ENCODE data around the gene SNX6.
"Not testable (repeated sequence)": the region's sequence is repeated elsewhere in the genome, so short reads cannot be mapped to it uniquely, and the experiment has no call there.

The SNX6 gene

DNA sequence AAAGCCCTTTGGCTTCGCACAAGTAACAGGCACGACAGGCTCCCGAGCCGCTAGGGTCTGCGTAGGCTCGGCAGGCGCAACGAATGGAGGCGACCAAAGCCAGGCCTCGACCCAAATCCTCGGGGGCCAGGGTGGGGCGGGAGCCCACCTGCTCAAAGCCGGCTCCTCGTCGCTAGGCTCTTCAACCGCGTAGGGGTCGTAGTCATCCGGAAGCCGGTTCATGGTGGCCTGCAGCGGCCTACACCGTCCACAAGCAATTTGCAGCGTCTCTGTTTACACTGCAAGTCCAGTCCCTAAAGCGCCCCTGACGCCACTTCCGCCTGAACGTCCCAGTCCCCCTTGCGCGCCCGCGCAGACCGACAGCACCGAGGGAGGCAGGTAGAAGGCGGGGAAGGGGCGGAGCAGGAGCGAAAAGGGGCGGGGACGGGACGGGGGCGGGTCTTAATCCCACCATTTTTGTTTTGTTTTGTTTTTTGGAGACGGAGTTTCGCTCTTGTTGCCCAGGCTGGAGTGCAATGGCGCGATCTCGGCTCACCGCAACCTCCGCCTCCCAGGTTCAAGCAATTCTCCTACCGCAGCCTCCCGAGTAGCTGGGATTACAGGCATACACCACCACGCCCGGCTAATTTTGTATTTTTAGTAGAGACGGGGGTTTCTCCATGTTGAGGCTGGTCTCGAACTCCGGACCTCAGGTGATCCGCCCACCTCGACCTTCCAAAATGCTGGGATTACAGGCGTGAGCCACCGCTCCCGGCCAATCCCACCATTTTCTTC, 90.4 kb downstream of the SNX6 start, which contains the start of gene EAPP:
TSS of gene EAPP (minus strand) at position 295 of the 774 bp plus-strand sequence. CDS start at position 222, 73 bp downstream.
- Histone ChIP-seq H3K4me3 (ENCODE audit: low read length) (peak within 1 kb of the TSS; percentile 81), H3K9me3 (ENCODE audit: insufficient read depth, low read depth, low read length) (no peaks in the 10 kb centered on the region), H3K4me1 (ENCODE audit: insufficient read depth, low read length) (no peaks in the 10 kb centered on the region), H3K27me3 (ENCODE audit: insufficient read depth, low read length) (no peaks in the 10 kb centered on the region), H3K36me3 (ENCODE audit: insufficient read depth, low read length) (peaks cover 15% of the 10 kb centered on the region), H3K9ac (ENCODE audit: low read depth, low read length) (peak within 1 kb of the TSS; percentile 91), H3K27ac (ENCODE audit: low read depth, low read length) (peak within 1 kb of the TSS; percentile 94)
- WGBS, result 5% methylated on average over 57 of the region's 59 CpGs

- no peaks in the 10 kb centered on the region for H3K27me3 ChIP-seq (ENCODE audit: insufficient read depth, low read length)
- 4% methylated on average over 14 of the region's 15 CpGs for WGBS
- H3K4me3 ChIP-seq (ENCODE audit: low read length), result peak overlapping the region; percentile 81
- peaks cover 20% of the 10 kb centered on the region for H3K36me3 ChIP-seq (ENCODE audit: insufficient read depth, low read length)
- peak overlapping the region; percentile 91 for H3K9ac ChIP-seq (ENCODE audit: low read depth, low read length)
- no peaks in the 10 kb centered on the region for H3K4me1 ChIP-seq (ENCODE audit: insufficient read depth, low read length)
- H3K9me3 ChIP-seq (ENCODE audit: insufficient read depth, low read depth, low read length), result no peaks in the 10 kb centered on the region
- peak overlapping the region; percentile 94 for H3K27ac ChIP-seq (ENCODE audit: low read depth, low read length)
Observed at GRCh38 chr14:34538871-34539406, 91.0 kb downstream of the SNX6 start.

DNA sequence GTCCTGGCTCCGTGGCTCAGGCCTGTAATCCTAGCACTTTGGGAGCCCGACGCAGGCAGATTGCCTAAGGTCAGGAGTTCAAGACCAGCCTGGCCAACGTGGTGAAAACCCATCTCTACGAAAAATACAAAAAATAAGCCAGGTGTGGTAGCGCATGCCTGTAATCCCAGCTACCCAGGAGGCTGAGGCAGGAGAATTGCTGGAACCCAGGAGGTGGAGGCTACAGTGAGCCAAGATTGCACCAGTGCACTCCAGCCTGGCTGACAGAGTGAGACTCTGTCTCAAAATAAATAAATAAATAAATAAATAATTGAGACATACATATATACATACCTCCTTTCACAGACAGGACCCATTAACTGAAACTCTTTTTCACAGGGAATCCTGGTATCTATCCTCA, 91.9 kb downstream of the SNX6 start:
- H3K9me3 ChIP-seq (ENCODE audit: insufficient read depth, low read depth, low read length); H3K4me1 ChIP-seq (ENCODE audit: insufficient read depth, low read length); H3K27me3 ChIP-seq (ENCODE audit: insufficient read depth, low read length); H3K27ac ChIP-seq (ENCODE audit: low read depth, low read length): not testable (repeated sequence)
- peak overlapping the region; percentile 81 for H3K4me3 ChIP-seq (ENCODE audit: low read length)
- peak overlapping the region; percentile 91; the same call in 1 of the 2 replicates for H3K9ac ChIP-seq (ENCODE audit: low read depth, low read length)
- 92% methylated on average over 6 of the region's 6 CpGs for WGBS
- H3K36me3 ChIP-seq (ENCODE audit: insufficient read depth, low read length), result peaks cover 29% of the 10 kb centered on the region

GRCh38 chr14:34537677-34538009, 92.3 kb downstream of the SNX6 start:
- no peaks in the 10 kb centered on the region for H3K4me1 ChIP-seq (ENCODE audit: insufficient read depth, low read length)
- no peaks in the 10 kb centered on the region for H3K9me3 ChIP-seq (ENCODE audit: insufficient read depth, low read depth, low read length)
- no peak overlapping the region for H3K9ac ChIP-seq (ENCODE audit: low read depth, low read length)
- H3K4me3 ChIP-seq (ENCODE audit: low read length), result no peak overlapping the region
- no peak overlapping the region for H3K27ac ChIP-seq (ENCODE audit: low read depth, low read length)
- no peaks in the 10 kb centered on the region for H3K27me3 ChIP-seq (ENCODE audit: insufficient read depth, low read length)
- WGBS, result 92% methylated on average over 3 of the region's 4 CpGs
- H3K36me3 ChIP-seq (ENCODE audit: insufficient read depth, low read length), result peaks cover 32% of the 10 kb centered on the region

- Histone ChIP-seq H3K9ac (ENCODE audit: low read depth, low read length) (no peak overlapping the region), H3K4me3 (ENCODE audit: low read length) (no peak overlapping the region), H3K27me3 (ENCODE audit: insufficient read depth, low read length) (no peaks in the 10 kb centered on the region), H3K36me3 (ENCODE audit: insufficient read depth, low read length) (peaks cover 37% of the 10 kb centered on the region), H3K9me3 (ENCODE audit: insufficient read depth, low read depth, low read length) (no peaks in the 10 kb centered on the region), H3K27ac (ENCODE audit: low read depth, low read length) (no peak overlapping the region), H3K4me1 (ENCODE audit: insufficient read depth, low read length) (no peaks in the 10 kb centered on the region)
- 91% methylated on average over 3 of the region's 4 CpGs for WGBS
Observed at GRCh38 chr14:34536951-34537676, 92.8 kb downstream of the SNX6 start.

GRCh38 chr14:34527591-34527990, 102.4 kb downstream of the SNX6 start:
- Histone ChIP-seq H3K4me3 (ENCODE audit: low read length) (no peak overlapping the region), H3K4me1 (ENCODE audit: insufficient read depth, low read length) (no peaks in the 10 kb centered on the region), H3K27ac (ENCODE audit: low read depth, low read length) (no peak overlapping the region), H3K36me3 (ENCODE audit: insufficient read depth, low read length) (peaks cover 84% of the 10 kb centered on the region), H3K27me3 (ENCODE audit: insufficient read depth, low read length) (no peaks in the 10 kb centered on the region), H3K9me3 (ENCODE audit: insufficient read depth, low read depth, low read length) (no peaks in the 10 kb centered on the region), H3K9ac (ENCODE audit: low read depth, low read length) (no peak overlapping the region)
- WGBS, result 97% methylated on average over 1 of the region's 1 CpG

DNA sequence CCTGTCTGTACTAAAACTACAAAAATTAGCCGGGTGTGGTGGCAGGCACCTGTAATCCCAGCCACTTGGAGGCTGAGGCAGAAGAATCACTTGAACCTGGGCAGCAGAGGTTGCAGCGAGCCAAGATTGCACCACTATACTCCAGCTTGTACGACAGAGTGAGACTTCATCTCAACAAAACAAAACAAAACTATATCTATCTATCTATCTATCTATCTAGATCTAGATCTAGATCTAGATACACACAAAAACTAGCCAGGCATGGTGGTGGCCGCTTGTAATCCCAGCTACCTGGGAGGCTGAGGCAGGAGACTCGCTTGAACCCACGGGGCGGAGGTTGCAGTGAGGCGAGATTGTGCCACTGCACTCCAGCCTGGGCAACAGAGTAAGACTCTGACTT, 105.7 kb downstream of the SNX6 start:
- WGBS, result 95% methylated on average over 8 of the region's 8 CpGs
- H3K4me1 ChIP-seq (ENCODE audit: insufficient read depth, low read length); H3K9ac ChIP-seq (ENCODE audit: low read depth, low read length); H3K4me3 ChIP-seq (ENCODE audit: low read length); H3K9me3 ChIP-seq (ENCODE audit: insufficient read depth, low read depth, low read length); H3K27me3 ChIP-seq (ENCODE audit: insufficient read depth, low read length); H3K27ac ChIP-seq (ENCODE audit: low read depth, low read length): not testable (repeated sequence)
- peaks cover 82% of the 10 kb centered on the region for H3K36me3 ChIP-seq (ENCODE audit: insufficient read depth, low read length)

- H3K27me3 ChIP-seq (ENCODE audit: insufficient read depth, low read length), result no peaks in the 10 kb centered on the region
- H3K9me3 ChIP-seq (ENCODE audit: insufficient read depth, low read depth, low read length), result no peaks in the 10 kb centered on the region
- H3K4me1 ChIP-seq (ENCODE audit: insufficient read depth, low read length), result no peaks in the 10 kb centered on the region
- no peak overlapping the region for H3K9ac ChIP-seq (ENCODE audit: low read depth, low read length)
- H3K27ac ChIP-seq (ENCODE audit: low read depth, low read length), result no peak overlapping the region
- peaks cover 81% of the 10 kb centered on the region for H3K36me3 ChIP-seq (ENCODE audit: insufficient read depth, low read length)
- 96% methylated on average over 1 of the region's 2 CpGs for WGBS
- H3K4me3 ChIP-seq (ENCODE audit: low read length), result no peak overlapping the region
Observed at GRCh38 chr14:34522496-34522895, 107.5 kb downstream of the SNX6 start.

- not testable (repeated sequence) for H3K9me3 ChIP-seq (ENCODE audit: insufficient read depth, low read depth, low read length); H3K27me3 ChIP-seq (ENCODE audit: insufficient read depth, low read length); H3K4me1 ChIP-seq (ENCODE audit: insufficient read depth, low read length); H3K9ac ChIP-seq (ENCODE audit: low read depth, low read length); H3K27ac ChIP-seq (ENCODE audit: low read depth, low read length); H3K4me3 ChIP-seq (ENCODE audit: low read length)
- peaks cover 75% of the 10 kb centered on the region for H3K36me3 ChIP-seq (ENCODE audit: insufficient read depth, low read length)
- 95% methylated on average over 6 of the region's 6 CpGs for WGBS
Observed at GRCh38 chr14:34521071-34521470, 108.9 kb downstream of the SNX6 start.

GRCh38 chr14:34520304-34520970, 109.5 kb downstream of the SNX6 start:
- not testable (repeated sequence) for H3K4me1 ChIP-seq (ENCODE audit: insufficient read depth, low read length); H3K27ac ChIP-seq (ENCODE audit: low read depth, low read length); H3K9me3 ChIP-seq (ENCODE audit: insufficient read depth, low read depth, low read length); H3K4me3 ChIP-seq (ENCODE audit: low read length); H3K27me3 ChIP-seq (ENCODE audit: insufficient read depth, low read length); H3K9ac ChIP-seq (ENCODE audit: low read depth, low read length)
- peaks cover 76% of the 10 kb centered on the region for H3K36me3 ChIP-seq (ENCODE audit: insufficient read depth, low read length)
- 94% methylated on average over 7 of the region's 7 CpGs for WGBS
